Thyroid gland (tissue), 4 donors: ENCODE data around the gene NOC4L.

ENCODE experiments used
- POLR2A ChIP-seq, 2 donors: fragments of 450-650 bp; IDR thresholded peaks; one replicate each; pipeline ENCODE4 v1.6.1; 2017; ENCODE audit warnings: antibody characterized with exemption in 2 of 2, mild to moderate bottlenecking in 2 of 2, moderate library complexity in 1 of 2
- TF ChIP-seq, protein P1 (sequence below), 6 experiments: fragments of 200-600 bp in 3 of 6; fragments of 450-650 bp in 3 of 6; sonication (generic) in 3 of 6; IDR thresholded peaks; one replicate each; pipeline ENCODE4 v1.5.1; 2016 to 2019; ENCODE audit warnings: antibody characterized with exemption in 6 of 6, mild to moderate bottlenecking in 2 of 6, inconsistent platforms in 1 of 6, moderate library complexity in 1 of 6

DNA sequence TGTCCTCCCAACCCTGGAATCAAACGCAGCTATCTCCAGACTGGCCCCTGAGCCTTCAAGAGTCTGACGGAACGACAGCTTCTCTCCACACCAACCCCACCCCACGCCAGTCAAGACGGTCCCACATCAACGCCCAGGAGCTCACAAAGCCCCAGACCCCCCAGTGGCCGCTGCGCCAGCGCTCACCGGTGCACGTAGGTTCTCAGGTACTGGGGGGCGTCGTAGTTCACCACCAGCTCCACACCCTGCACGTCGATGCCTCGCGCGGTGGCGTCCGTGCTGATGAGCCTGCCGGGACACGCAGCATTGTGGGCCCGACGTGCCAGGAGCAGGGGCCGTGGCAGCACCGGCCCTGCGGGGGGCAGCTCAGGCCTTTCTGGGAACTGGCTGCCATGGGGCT lies 4.3 kb upstream of the NOC4L start:
- TF ChIP-seq, protein P1, sequence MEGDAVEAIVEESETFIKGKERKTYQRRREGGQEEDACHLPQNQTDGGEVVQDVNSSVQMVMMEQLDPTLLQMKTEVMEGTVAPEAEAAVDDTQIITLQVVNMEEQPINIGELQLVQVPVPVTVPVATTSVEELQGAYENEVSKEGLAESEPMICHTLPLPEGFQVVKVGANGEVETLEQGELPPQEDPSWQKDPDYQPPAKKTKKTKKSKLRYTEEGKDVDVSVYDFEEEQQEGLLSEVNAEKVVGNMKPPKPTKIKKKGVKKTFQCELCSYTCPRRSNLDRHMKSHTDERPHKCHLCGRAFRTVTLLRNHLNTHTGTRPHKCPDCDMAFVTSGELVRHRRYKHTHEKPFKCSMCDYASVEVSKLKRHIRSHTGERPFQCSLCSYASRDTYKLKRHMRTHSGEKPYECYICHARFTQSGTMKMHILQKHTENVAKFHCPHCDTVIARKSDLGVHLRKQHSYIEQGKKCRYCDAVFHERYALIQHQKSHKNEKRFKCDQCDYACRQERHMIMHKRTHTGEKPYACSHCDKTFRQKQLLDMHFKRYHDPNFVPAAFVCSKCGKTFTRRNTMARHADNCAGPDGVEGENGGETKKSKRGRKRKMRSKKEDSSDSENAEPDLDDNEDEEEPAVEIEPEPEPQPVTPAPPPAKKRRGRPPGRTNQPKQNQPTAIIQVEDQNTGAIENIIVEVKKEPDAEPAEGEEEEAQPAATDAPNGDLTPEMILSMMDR (IDR thresholded peaks at IDR 0.05), result no peak
- no peak for TF ChIP-seq POLR2A (IDR thresholded peaks at IDR 0.05)
